ENCODE results near the gene RPS19. TPM values are rescaled to one million over a fixed set of nuclear protein-coding genes. Genes with fewer than 3 reads are reported as not detected.

The RPS19 gene
- total RNA-seq, 1 experiment from 2014 or later, result 3,020 TPM

GRCh38 chr19:41810301-41810700, 49.8 kb upstream of the RPS19 start:
- intact Hi-C loops (cut with micrococcal nuclease), result no loop called here
- TF ChIP-seq CBX3 (IDR thresholded peaks at IDR 0.05; ENCODE audit: low read depth), result no peak
- TF ChIP-seq SRF (IDR thresholded peaks at IDR 0.05; ENCODE audit: low read depth), result no peak
- no peak for TF ChIP-seq EZH2 (IDR thresholded peaks at IDR 0.05)
- TF ChIP-seq CTCF (IDR thresholded peaks at IDR 0.05 in 2 of 3, conservative IDR thresholded peaks at IDR 0.05 in 1 of 3; ENCODE audit: borderline replicate concordance in 1 of 3, insufficient read depth in 1 of 3, low read depth in 2 of 3, low read length in 2 of 3), result no peak
- TF ChIP-seq JUND (IDR thresholded peaks at IDR 0.05), result no peak
- TF ChIP-seq REST (IDR thresholded peaks at IDR 0.05; ENCODE audit: low read depth), result no peak
- TF ChIP-seq POLR2AphosphoS5 (IDR thresholded peaks at IDR 0.05; ENCODE audit: low read depth, low read length), result no peak
- TF ChIP-seq EGR1 (IDR thresholded peaks at IDR 0.05; ENCODE audit: low read depth), result no peak
- no peak for TF ChIP-seq ZFX (IDR thresholded peaks at IDR 0.05)
- TF ChIP-seq MAX (IDR thresholded peaks at IDR 0.05), result no peak
- no peak for TF ChIP-seq EZH2phosphoT487 (IDR thresholded peaks at IDR 0.05; ENCODE audit: borderline replicate concordance)
- no peak for TF ChIP-seq TCF7L2 (IDR thresholded peaks at IDR 0.05; ENCODE audit: borderline replicate concordance, extremely low read depth, insufficient read depth, insufficient read length)
- TF ChIP-seq SP1 (IDR thresholded peaks at IDR 0.05; ENCODE audit: low read depth), result no peak
- TF ChIP-seq YY1 (IDR thresholded peaks at IDR 0.05; ENCODE audit: extremely low read depth, insufficient replicate concordance, low read depth, low read length), result no peak
- TF ChIP-seq ELF1 (IDR thresholded peaks at IDR 0.05; ENCODE audit: borderline replicate concordance, low read depth), result no peak
- no peak for TF ChIP-seq POLR2A (IDR thresholded peaks at IDR 0.05; ENCODE audit: borderline replicate concordance, extremely low read depth, insufficient read depth, insufficient read length)
- RAD21 ChIA-PET (ENCODE audit: low non-redundant PET in 1 of 2, low total read pairs in 2 of 2, uncharacterized antibody in 2 of 2, unreplicated experiment in 2 of 2), result no interaction called here
- BruUV-seq (replicated peaks), result no TSS peak
- Histone ChIP-seq H3K36me3 (ENCODE audit: control insufficient read depth in 1 of 2, insufficient read depth in 2 of 2, low read length in 2 of 2) (no peaks in the 10 kb centered on the region), H3K4me3 (replicated peaks in 1 of 2; ENCODE audit: low read depth in 1 of 2, low read length in 2 of 2) (no peak overlapping the region), H2AFZ (ENCODE audit: low read depth, low read length, poor library complexity, severe bottlenecking) (no peak overlapping the region), H3K9me2 (ENCODE audit: insufficient read depth) (no peaks in the 10 kb centered on the region), H3K4me2 (ENCODE audit: low read length) (no peak overlapping the region), H3K27ac (ENCODE audit: low read depth, low read length) (no peak overlapping the region), H3K27me3 (ENCODE audit: insufficient read depth, low read length) (peaks cover under 1% of the 10 kb centered on the region; the same call in 1 of the 2 replicates), H3K9ac (ENCODE audit: low read length) (no peak overlapping the region), H3K9me3 (ENCODE audit: control insufficient read depth in 1 of 2, insufficient read depth in 1 of 2, low read depth in 1 of 2, low read length in 2 of 2) (no peaks in the 10 kb centered on the region), H3K79me2 (ENCODE audit: insufficient read depth, low read length) (no peaks in the 10 kb centered on the region), H3K4me1 (ENCODE audit: control insufficient read depth in 1 of 2, insufficient read depth in 2 of 2, low read length in 2 of 2) (no peaks in the 10 kb centered on the region), H4K20me1 (ENCODE audit: insufficient read depth) (no peaks in the 10 kb centered on the region)
- CTCF ChIA-PET, result interaction anchor here (1.6 to 2.0 kb wide), 2 partner anchors 15 to 17 kb away, joined by 6 to 7 read pairs; no protein-coding TSS in a partner anchor
- POLR2A ChIA-PET, result no interaction called here
- ATAC-seq, result no peak
- DNase-seq (ENCODE audit: low read depth, low spot score), result no peak

Data from HCT116 (cell line).